GM19023 (cell line): ENCODE results near the gene UBQLNL.

ENCODE experiments used
- ATAC-seq: cut with Tn5 transposase; IDR thresholded peaks from one replicate; pipeline ENCODE4 v1.9.1; 2021; ENCODE audit warnings: mild to moderate bottlenecking, moderate library complexity; ENCODE audit not compliant: unreplicated experiment

UBQLNL gene

DNA sequence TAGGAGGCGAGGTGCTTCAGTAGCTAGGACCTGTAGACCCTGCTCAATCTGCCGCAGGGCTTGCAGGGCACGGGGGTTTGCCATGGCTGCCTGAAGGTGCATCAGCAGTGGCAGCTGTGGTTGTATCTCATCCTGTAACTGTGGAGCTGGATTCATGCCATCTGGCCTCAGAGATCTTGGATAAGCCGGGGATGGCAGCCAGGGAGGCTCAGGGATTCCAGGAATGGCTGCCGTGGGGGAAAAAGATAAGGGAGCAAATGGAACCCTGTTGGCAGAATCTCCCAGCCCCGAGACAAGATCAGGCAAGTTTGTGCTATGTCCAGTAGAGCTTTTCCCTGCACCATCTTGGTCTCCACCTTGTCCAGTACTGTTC lies 8.6 kb downstream of the UBQLNL start:
- ATAC-seq = no peak

- no peak for ATAC-seq
Observed at GRCh38 chr11:5507177-5507932, 9.1 kb downstream of the UBQLNL start.

DNA sequence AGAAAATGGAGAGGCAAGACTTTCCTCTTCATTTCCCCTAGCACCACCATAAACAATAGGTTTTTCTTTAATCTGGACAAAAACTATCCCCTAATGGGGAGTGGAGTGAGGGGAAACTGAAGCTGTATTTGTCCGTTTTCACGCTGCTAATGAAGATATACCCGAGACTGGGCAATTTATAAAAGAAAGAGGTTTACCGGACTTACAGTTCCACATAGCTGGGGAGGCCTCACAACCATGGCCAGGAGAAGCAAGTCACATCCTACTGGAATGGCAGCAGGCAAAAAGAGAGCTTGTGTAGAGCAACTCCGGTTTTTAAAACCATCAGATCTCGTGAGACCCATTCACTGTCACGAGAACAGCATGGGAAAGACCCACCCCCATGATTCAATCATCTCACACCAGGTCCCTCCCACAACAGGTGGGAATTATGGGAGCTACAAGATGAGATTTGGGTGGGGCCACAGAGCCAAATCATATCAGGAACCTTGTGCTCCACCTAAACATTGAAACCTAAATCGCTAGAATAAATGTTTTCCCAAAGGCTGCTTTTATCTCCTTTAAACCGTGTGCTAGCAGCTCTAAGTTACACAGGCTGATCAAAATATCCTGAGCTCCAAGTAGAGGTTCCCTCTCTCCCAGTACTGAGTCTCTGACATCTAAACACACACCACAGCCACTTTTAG lies 11.0 kb downstream of the UBQLNL start:
- ATAC-seq = no peak

DNA sequence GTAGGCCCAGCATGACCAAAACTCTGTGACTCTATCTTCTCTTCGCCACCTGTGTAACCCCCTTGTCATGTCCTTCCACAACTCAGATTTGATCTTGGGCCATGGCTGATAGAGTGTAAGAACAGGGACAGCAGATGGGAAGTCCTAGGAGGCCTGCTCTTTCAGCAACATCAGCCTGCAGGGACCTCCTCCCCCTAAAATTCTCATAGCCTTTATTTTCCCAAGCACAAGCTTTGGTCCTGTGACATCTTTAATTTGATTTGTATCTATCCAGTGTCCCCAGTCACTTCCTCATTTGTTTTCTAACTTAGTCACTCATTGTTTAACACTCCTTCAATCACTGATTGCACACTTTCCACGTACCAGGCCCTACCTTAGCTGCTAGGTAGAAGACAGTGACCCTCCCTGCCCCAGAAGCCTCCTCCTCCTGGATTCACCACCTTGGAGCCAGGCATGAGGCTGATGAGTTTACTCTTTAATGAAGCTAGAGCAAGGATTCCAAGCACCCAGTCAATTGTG lies 12.0 kb downstream of the UBQLNL start:
- no peak for ATAC-seq

- no peak for ATAC-seq
Observed at GRCh38 chr11:5500393-5500801, 16.1 kb downstream of the UBQLNL start.

GRCh38 chr11:5499671-5500070 lies 16.8 kb downstream of the UBQLNL start:
- ATAC-seq = no peak

- no peak for ATAC-seq
Observed at GRCh38 chr11:5489576-5490357, 26.7 kb downstream of the UBQLNL start.

- ATAC-seq = no peak
Observed at GRCh38 chr11:5488798-5489399, 27.6 kb downstream of the UBQLNL start.

DNA sequence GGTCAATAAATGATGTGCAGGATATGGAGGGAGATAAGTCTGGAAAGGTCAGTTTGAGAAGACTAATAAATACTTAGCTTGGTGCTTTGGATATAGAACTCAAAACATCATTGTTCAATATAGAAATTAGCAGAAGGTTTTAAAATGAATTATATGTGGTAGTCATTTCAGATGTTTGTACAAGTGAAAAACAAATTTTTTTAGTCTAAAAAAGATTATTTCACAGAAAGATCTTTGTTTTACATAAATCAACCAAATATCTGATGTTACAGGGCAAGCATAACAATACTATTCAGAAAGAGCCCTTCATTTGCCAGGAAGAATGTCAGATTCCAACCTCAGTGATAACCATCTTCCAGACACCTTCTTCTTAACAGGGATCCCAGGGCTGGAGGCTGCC lies 28.1 kb downstream of the UBQLNL start, which contains the start of gene OR52D1:
Gene OR52D1 (plus strand): TSS at position 301 of the 400 bp plus-strand sequence. CDS start 22 bp downstream, at position 323.
- ATAC-seq = no peak

DNA sequence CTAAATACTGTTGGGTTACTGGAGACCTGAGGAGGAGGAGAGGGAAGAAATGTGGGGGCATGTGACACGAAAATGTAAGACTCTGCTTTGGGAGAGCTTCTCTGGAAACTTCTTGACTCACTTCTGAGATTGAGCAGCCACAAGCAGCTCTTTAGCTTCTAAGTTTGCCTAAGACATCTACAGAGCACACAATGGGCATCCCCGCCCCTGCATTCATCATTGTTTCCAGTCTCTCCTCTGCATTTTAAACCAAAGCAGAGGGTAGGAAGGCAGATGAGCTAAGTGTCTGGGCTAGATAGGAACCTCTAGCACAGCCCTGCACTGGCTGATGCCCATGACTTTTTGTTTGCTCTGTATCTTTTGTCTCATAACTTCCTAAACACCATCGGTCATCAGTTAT lies 30.1 kb downstream of the UBQLNL start:
- ATAC-seq = no peak

DNA sequence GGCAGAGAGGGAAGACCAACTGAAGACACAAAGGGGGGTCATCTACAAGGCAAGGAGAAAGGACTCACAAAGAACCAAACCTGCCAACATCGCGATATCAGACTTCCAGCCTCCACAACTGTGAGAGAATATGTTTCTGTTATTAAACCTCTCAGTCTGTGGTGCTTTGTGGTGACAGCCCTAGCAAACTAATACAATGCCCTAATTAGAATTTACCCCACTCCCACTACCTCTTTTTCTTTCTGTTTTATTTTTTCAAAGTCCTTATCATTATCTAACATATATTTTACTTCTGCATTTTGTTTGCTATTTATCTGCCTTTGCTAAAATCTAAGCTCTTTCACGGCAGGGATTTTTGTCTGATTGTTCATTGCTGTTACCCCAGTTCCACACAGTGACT lies 30.5 kb downstream of the UBQLNL start:
- no peak for ATAC-seq

- no peak for ATAC-seq
Observed at GRCh38 chr11:5476186-5476819, 40.2 kb downstream of the UBQLNL start.

DNA sequence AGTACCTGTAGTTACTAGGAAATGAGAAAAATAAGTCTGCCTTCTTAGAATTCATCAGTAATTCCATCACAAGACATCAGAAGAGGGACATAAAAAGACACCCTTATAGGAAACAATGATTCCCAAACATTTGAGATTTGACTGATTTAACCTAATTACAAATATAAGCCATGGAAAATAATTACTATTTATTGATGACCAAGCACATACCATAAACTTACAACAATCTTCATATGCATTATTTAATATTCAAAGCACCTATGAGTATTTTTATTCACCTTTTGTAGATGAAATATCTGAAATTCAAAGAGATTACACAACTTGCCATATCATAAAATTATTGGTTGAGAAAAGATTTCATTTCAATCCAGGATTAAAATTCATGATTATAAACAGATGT lies 42.6 kb downstream of the UBQLNL start:
- no peak for ATAC-seq

- ATAC-seq = no peak
Observed at GRCh38 chr11:5467527-5467926, 49.0 kb downstream of the UBQLNL start.
